GM21390 (cell line): ENCODE data around the gene PDE8B.
"Not testable (repeated sequence)": the region's sequence is repeated elsewhere in the genome, so short reads cannot be mapped to it uniquely, and the experiment has no call there.

Source experiments
- ATAC-seq: cut with Tn5 transposase; IDR thresholded peaks from one replicate; pipeline ENCODE4 v1.9.1; 2021; ENCODE audit not compliant: unreplicated experiment

Gene PDE8B

DNA sequence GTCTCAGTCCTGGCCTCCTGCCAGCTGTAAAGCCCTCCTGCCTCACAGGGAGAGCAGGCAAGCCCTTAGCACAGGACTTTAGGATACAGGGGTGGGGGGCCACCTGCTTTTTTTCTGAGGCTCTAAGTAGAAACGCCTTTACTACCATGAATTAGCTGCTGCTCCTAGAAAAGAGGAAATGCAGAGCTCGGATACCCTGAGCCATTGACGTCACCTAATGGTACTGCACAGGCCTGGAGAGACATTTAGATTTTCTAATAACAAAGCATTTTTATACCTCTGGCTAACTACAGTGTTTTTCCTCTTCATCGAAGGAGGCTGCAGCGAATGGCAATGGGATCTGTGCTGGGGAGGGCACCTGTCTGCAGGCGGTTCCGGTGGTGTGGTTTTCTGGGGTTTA lies 144.6 kb downstream of the PDE8B start:
- no peak for ATAC-seq

DNA sequence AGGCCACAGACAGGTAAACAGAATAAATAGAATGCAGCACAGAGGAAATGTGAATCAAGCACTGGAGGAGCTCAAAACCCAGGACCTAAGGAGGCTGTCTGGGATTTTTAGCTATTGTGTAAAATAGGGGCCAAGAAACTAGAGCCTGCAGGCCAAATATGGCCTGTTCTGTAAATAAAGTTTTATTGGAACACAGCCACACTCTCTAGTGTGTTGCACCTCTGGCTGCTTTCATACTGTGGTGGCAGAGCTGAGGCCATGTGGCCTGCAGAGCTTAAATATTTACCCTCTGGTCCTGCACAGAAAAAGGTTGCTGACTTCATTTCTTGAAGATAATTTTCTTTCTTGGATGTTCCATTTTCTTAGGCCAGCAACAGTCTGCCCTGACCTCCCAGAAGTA lies 145.3 kb downstream of the PDE8B start:
- ATAC-seq: no peak

DNA sequence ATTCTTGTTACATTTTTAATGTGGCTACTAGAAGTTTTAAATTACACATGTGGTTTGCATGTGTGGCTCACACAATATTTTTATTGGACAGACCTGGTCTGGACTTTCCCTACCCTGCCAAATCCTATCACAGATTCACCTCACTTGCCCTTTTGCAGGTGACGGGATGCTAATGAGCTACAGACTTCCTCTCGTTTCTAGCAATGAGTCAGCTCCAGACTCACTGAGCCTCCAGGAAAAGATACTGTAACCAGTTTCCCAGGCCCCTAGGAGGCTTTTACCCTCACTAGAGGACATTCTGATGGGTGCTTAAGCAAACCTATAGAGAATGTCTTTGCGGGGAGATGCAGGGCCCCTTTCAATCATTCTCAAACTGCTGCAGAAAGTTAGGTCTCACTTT lies 146.3 kb downstream of the PDE8B start:
- peak; percentile 90 for ATAC-seq

DNA sequence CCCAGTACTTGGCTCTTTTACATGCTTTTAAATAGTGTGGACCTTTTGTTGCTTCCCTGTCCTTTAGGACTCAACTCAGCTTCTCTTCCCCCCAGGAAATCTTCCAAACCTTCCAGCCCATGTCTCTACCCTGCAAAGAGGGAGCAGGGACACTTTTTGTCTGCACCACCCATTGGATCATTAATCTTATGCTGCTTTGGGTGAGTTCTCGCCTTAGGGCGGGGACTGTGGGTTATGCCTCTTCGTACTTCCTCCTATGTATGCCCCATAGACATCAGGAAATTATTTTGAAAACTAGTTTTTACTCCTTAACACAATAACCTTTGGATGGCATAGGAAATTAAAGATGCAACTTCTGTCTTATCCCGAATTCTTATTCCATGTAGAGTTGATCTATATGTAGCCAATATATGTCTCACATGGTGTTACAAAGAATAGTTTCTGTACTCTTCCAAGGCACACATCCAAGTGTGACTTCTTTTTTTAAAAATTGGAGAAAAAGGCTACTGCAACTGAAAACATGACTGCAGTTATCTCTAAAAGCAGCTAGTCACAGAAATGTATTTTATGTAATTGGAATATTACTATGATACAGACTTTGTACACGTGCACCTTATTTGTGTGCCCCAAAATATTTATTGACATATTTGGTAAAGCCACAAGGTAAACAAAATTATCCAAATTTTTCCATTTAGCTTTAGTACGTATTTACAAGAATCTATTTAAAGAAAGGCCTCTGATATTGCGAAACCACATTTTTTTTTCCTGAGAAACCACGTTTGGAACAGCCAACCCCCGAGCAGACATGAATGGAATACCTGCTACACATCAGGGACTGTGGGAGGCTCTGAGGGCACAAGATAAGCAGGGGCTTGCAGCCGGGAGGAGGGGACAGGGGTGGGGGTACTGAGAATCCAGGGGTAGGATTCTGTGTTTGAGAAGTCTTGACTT lies 148.1 kb downstream of the PDE8B start:
- ATAC-seq: no peak

DNA sequence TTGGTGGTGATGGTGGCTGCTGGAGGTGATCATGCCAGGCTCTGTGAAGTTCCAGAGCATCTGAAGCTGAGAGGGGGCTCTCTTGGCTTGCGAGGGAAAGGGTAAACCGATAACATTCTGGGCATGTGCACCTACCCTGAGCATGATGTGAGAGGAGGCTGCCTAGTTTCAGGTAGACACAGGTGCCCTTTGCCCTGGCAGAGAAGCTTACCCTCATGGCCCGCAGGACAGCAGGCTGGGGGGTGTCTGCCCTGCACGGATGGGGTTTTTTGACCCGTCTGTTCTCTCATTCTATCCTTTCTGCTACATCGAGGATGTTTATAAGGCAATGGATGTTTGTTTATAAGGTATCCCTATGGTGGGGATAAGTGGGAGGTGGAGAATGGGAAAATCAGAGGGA lies 148.8 kb downstream of the PDE8B start:
- no peak for ATAC-seq

DNA sequence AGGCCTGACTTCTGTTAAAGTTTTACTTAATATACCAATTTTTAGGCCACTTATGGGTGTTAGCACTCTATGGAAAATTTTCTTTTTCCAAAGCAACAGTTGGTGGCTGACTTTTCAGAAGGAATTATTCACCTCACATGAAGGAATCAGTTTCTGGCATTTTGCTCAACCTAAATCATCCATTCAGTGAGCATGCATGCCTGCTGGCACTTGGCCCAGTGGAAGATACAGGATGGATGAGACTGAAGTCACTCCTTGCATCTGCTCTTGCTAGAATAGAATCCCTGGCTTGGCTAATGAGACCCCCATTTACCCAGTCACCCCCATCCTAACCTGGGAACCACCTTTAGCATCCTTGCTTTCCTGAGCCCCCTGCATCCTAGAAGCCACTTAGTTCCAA lies 149.9 kb downstream of the PDE8B start:
- no peak for ATAC-seq

DNA sequence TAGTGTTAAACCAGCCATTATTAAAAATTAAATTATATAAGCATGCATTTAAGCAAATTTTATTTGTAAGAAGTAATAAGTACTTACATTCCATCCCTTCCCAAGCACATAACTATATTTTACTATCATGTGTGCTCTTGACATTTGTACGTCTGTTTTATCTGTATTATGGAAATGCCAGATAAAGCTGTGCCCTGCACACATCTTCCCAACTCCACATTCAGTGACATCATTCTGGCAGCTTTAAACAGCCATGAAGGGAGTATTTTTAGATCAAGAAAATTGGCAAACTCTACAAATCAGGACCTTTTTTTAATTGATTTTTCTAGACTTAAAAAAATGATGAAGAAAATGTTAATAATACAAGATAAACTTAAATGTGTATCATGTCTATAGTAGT lies 150.5 kb downstream of the PDE8B start:
- ATAC-seq: no peak

DNA sequence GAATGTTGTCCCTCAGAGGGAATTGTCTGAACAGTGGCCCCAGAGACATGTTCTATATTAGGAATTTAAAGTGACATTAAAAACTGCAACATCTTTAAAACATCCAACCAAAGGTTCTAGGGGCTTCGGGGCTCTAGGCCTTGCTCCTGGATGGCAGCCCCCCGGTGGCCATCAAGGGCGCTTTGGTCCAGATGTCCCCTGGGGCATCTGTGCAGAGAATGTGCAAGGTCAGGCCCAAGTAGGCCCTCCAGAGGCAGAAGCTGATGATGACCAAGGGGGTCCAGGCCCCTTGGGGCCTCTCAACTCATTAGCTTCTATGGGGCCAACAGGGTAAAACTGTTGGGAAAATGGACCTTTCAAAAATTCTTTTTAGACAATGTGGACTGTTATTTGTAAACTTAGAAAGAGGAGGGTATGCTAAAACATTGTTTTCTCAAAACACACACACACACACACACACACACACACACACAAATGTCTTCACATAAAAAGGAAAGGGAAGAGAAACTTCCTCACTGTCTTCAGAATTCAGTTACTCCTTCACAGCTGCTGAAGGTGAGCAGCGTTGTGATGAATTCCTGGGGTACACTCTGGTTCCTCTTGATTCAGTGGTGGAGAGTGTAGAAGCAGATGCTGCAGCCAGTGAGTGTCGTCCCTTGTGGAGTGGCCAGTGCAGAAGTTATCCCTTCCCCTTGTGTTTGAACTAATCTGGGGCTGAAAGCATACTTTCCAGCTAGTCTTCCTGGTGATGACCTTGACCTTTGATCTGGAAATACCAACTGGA lies 156.4 kb downstream of the PDE8B start:
- no peak for ATAC-seq

DNA sequence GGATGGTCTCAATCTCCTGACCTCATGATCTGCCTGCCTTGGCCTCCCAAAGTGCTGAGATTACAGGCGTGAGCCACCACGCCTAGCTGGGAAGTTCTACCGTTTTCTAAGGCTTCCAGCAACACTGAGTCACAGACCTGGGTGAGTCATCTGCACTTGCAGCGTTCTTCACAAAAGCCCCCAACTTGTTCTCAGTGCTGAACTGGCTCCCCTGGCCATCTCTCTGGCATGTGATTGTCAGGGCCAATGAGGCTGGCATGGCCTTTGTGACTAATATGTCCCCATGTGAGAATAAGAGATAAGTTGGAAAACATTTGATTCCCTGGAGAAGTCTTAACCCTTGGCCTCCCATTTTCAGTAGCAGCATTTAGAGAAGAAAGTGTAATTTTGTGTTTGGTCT lies 157.3 kb downstream of the PDE8B start:
- no peak for ATAC-seq

DNA sequence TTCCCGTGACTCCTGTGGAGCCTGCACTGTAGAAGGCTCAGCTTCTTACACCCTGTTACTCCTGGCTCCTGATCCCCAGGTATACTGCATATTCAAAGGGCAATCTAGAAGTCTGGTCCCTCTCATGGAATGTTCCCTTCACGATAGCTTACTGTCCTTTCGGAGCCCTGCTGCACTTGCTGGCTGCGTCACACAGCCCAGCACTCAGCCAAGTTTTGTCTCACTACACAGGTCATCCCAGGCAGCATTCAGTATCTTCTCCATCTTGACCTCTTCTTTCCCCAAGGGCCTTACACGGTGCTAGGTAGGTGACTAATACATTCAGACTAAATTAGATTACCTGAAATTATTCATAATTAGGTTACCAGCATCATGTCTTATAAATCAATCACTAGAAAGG lies 157.9 kb downstream of the PDE8B start:
- ATAC-seq: no peak

DNA sequence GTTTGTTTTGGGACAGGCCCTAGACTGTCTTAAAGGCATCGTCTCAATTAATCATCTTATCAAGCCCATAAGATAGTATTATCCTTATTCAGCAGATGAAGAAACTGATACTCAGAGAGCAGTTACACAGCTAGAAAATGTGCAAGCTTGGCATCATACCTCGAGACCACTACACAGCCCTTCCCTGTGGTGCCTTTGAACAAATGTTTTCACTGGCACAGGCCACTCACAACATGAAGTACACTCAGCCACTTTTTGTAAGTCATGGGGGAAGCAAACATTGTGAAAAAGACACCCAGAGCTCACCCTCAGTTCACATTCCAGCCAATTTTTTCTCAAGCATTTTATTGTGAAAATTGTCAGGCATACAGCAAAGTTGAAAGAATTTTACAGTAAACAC lies 159.1 kb downstream of the PDE8B start:
- ATAC-seq: no peak

DNA sequence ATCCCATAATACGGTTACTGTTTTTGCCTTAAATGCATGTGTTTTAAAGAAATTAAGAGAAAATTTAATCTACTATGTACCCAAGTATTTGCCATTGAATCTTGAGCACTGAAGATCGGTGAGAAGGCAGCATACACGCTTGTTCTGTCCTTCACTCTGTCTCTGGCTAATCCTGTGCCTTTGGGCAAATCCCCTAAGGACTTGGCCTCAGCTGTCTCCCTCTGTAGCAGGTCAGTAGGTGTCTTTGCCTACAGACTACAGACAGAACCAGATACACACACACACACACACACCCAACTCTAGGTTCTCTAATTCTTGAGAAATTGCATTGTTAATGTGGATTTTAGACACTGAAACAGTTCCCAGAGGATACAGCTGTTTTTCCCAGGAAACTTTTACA lies 164.2 kb downstream of the PDE8B start:
- ATAC-seq: no peak

DNA sequence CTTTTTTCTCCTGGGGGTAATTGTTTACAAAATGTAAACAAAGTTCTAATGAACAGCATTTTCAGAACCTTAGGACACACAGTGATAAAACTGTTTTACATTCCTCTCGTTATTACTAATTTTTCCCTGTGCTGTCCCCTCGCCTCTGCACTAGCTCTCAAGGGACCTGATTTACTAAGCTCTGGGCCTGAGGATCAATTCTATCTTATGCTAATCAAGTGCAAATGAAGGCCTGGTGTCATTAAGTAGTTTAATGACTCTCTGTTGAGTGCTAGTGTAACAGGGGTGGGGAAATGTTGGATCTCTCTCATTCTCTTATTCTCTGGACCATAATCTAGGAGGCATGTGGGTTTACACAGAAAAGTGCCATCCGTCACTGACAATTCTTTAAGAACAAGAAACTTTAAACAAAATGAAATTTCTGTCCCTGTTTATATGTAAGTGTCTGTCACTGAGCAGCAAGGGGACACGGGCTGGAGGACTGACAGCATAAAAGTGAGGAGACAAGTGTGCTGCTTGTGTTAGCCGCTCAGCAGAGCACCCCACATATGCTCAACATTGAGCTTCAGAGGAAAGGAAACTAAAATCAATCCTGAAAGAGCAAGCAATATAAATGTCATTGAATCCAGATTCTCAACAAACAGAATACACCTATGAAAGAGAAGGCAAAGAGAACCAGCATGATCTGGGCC lies 166.3 kb downstream of the PDE8B start:
- ATAC-seq: no peak

DNA sequence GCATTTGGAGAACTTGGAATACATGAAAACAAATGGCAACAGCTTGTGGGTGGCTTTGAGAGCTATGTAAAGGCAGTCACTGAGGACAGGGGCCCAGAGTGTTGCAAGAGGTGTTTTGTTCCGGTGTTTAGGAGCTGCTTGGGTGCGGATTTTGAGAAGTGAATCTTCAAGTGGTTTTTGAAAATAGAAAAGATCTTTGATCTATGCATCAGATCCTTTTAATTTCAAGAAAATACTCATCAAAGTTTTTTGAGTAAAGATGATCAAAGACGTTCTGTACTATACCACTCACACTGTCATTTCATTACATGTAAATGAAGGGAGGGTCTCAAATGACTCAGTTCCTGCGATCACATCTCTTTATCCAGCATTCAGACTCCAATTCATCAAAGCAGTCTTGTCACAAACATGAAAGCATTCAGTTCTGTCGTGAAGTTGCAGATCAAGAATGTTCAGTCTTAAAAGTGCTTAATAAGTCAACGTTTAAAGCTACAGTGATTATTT lies 169.1 kb downstream of the PDE8B start:
- peak; percentile 74 for ATAC-seq

DNA sequence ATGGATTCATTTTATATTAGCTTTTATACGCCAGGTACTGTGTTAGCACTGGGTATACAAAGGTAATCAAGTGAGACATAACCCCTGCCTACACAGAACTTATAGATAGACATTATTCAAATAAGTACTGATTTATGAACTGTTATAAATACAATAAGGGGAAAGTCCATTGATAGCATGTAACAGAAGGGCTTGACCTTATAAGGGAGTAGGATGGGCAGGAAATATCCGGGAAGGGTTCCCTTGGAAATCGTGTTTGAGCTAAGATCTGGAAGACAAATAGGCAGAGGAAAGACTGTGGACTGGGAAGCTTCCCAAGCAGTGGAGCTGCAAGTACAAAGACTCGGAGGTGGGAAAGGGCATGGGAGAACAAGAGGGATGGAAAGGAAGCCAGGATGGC lies 170.2 kb downstream of the PDE8B start:
- no peak for ATAC-seq

DNA sequence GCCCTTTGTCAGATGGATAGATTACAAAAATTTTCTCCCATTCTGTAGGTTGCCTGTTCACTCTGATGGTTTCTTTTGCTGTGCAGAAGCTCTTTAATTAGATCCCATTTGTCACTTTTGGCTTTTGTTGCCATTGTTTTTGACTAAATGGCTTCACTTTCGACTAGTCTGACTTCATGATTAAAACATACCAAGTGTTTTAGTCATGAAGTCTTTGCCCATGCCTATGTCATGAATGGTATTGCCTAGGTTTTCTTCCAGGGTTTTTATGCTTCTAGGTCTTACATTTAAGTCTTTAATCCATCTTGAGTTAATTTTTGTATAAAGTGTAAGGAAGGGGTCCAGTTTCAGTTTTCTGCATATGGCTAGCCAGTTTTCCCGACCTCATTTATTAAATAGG lies 172.9 kb downstream of the PDE8B start:
- not testable (repeated sequence) for ATAC-seq

DNA sequence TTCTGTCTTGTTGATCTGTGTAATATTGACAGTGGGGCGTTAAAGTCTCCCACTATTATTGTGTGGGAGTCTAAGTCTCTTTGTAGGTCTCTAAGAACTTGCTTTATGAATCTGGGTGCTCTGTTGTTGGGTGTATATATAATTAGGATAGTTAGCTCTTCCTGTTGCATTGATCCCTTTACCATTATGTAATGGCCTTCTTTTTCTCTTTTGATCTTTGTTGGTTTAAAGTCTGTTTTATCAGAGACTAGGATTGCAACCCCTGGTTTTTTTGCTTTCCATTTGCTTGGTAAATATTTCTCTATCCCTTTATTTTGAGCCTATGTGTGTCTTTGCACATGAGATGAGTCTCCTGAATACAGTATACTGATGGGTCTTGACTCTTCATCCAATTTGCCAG lies 175.9 kb downstream of the PDE8B start:
- not testable (repeated sequence) for ATAC-seq

DNA sequence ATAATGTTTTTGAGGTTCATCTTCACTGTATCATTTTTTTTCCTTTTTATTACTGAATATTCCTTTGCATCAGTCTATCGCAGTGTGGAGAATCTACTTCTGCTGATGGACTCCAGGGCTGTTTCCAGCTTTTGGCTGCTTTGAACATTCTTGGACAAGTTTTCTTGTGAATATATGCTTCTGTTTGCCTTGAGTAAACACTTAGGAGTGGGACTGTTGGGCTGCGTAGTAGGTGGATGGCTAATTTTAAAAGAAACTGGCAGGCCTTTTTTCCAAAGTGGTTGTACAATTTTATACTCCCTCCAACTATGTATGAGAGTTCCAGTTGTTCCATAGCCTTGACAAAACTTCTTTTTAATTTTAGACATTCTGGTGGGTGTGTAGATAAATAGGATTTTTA lies 179.3 kb downstream of the PDE8B start:
- no peak for ATAC-seq

DNA sequence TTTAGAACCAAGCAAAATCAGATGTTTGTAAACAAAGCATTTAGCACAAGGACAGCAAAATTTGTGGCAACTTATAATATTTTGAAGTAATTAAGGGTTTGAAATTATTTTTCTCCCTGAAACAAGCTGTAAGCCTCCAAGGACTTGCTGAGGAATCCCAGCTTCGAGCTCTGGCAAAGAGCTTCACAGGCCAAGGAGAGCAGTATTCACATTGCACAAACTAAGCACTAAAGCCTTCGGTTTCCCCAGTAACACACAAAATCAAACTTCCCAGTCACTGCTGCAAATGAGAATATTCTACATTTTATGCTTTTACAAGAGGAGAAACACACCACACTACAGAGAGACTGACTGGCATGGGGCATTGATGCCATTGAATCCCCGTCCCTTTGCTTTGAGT lies 179.7 kb downstream of the PDE8B start:
- no peak for ATAC-seq

DNA sequence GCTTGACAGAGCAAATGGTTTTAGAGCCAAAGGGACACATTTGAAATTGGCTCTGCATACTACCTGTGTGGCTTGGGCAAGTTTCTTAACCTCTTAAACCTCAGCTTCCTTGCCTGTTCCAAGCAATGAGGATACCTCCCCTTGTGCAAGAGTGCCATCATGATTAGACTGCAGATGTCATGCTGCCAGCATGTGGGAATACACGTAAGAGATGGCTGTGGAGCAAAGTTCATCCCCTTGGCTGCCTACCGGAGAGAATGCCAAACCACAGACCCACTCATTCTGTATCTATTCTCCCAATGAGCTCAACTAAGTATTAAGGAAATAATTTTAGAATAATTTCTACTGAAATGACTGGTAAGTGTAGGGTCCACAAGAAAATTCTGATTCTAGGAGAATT lies 180.3 kb downstream of the PDE8B start:
- ATAC-seq: no peak

DNA sequence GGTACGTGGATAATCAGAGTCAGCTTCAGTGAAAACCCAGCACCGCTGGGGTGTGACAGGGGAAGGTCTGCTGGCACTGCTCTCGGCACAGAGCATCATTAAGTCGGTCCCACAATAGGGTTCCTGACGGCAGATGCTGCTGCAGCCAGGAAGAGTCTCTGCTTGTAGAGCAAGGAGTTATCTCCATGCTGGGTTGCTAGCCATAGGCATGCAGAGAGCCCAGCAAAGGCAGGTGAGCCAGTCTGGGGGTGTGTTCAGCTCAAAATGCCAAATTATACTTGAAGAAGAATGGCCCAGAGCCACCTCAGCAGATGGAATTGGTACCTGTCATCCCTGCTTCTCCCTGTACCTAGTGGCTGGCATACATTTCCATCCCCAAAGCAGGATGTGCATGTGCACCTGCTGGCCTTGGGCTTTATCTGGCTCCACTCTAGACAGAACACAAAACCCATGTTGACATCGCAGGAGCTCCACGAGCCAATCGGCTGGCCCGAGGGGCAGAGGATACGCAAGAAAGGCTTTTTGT lies 180.8 kb downstream of the PDE8B start:
- ATAC-seq: no peak
